Measurements from ENCODE around the gene WDR31.
"Not testable (repeated sequence)": the region's sequence is repeated elsewhere in the genome, so short reads cannot be mapped to it uniquely, and the experiment has no call there.

WDR31 gene

DNA sequence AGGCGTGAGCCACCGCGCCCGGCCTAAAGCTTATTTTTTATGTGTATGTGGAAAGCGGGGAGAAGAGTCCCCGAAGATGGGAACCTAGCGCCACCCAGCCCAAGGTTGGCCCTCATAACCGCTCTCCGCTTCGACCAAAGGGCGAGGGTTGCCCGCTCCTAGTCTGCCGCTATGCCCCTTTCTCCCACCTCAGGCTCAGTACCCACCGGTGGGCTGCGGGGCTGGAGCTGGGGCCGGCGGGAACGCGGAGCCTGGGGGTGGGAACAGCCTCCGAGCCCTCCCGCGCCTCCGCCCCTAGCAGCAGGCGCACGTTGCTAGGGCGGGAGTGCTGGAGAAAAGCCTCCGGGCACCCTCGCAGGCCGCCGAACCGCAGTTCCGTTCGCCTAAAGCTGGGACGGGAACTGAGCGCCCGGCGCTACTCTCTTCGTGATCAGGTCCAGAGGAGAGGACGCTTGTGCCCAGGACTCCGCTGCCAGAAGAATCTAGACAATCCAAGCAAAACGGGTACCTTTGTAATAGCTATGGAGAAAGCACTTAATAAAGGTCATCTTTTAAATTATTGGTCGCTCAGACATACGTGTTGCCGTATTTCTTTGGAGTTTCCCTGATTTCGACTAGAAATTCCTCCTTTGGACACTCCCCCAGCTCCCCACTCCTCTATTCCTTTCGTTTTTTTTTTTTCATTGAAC lies at the start of gene WDR31:
Gene WDR31, minus strand, starts transcription at position 265 of the 689 bp plus-strand sequence. CDS start 8,253 bp downstream, outside the sequence.
- ChIA-PET CTCF (interaction anchor here (0.6 to 1.4 kb wide), 4 partner anchors 10 to 61 kb away, joined by 3 to 4 read pairs (median 3); partner anchors contain the start of genes ALAD and BSPRY), POLR2A (ENCODE audit: low non-redundant PET) (interaction anchor here (0.6 to 1.7 kb wide), 6 partner anchors 13 to 1034 kb away, joined by 3 to 11 read pairs (median 3); partner anchors contain the start of genes C9orf43, CDC26 and POLE3)
- TF ChIP-seq, protein P1, sequence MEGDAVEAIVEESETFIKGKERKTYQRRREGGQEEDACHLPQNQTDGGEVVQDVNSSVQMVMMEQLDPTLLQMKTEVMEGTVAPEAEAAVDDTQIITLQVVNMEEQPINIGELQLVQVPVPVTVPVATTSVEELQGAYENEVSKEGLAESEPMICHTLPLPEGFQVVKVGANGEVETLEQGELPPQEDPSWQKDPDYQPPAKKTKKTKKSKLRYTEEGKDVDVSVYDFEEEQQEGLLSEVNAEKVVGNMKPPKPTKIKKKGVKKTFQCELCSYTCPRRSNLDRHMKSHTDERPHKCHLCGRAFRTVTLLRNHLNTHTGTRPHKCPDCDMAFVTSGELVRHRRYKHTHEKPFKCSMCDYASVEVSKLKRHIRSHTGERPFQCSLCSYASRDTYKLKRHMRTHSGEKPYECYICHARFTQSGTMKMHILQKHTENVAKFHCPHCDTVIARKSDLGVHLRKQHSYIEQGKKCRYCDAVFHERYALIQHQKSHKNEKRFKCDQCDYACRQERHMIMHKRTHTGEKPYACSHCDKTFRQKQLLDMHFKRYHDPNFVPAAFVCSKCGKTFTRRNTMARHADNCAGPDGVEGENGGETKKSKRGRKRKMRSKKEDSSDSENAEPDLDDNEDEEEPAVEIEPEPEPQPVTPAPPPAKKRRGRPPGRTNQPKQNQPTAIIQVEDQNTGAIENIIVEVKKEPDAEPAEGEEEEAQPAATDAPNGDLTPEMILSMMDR (conservative IDR thresholded peaks at IDR 0.05; ENCODE audit: low read depth), result no peak
- peak; percentile 97 for DNase-seq (ENCODE audit: low spot score)
- peak within 1 kb of the TSS; percentile 75 for H3K27ac ChIP-seq

DNA sequence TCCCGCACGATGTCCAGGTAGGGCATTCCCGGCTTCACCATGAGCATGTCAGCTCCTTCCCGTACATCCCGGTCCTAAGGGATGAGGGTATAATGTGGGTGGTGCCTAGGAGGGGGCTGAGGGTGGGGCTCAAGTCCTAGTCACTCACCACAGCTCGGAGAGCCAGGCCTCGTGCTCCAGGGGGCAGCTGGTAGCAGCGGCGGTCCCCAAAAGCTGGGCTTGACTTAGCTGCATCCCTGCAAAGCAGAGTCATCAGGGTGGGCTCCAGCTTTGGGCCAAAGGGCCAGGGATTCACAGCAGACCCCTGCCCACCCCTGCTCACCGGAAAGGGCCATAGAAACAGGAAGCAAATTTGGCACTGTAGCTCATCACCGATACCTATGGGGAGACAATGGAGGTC lies 49.4 kb upstream of the WDR31 start:
- no peak overlapping the region for H3K27ac ChIP-seq
- TF ChIP-seq, protein P1 (conservative IDR thresholded peaks at IDR 0.05; ENCODE audit: low read depth), result no peak
- ChIA-PET POLR2A (ENCODE audit: low non-redundant PET) (no interaction called here), CTCF (no interaction called here)
- no peak for DNase-seq (ENCODE audit: low spot score)

DNA sequence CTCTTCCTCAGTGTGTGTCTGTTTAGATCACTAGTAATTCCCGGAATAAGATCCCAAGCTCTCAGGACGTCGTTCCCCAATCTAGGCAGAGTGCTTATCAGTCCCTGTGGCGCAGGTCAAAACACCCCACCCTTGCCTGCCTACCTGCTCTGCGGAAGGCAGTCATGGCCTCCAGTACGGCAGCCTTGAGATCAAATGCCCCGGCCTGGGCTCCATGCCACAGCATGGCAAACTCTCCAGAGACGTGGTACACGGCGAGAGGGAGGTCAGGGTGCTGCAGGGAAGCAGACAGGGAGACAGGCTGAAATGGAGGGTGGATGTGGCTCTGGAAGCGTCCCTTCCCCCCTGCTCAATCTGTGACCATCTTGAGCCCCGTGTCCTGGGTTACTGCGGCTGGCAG lies 48.8 kb upstream of the WDR31 start:
- no peak overlapping the region for H3K27ac ChIP-seq
- ChIA-PET CTCF (interaction anchor here (2.0 kb wide), 1 partner anchor 13 kb away, joined by 6 read pairs; the partner anchor contains the start of gene ALAD), POLR2A (ENCODE audit: low non-redundant PET) (no interaction called here)
- no peak for DNase-seq (ENCODE audit: low spot score)
- TF ChIP-seq, protein P1 (conservative IDR thresholded peaks at IDR 0.05; ENCODE audit: low read depth), result no peak

DNA sequence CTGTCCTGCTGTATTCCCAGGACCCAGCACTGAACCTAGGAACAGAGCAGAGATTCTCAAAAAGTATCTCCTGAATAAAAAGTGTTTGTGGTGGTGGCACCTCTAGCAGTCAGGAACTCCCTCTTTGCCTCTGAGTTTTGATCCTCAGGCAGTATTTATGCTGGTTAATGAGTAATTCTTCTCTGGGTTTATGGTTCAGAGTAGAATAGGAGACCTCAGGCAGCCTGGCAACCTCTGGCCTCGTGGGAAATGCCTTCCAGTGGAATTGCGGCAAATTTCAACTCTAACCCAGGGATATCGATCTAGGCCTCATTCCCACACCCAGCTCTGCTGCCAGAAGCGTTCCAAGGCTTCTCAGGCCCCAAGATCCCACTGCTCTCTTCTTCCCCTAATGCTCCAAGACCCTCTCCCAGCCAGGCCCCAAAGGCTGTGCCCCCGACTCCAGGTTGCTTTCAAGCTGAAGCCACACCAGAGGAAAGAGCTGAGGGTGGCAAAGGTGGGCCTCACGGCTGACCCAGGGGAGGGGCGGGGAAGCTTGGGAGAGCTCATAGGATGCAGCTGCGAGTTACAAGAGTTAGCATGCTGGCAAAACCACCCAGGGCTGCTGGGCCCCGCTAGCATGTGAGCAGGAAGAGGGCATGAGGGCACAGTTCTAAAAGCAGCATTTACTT lies 47.6 kb upstream of the WDR31 start:
- no peak overlapping the region for H3K27ac ChIP-seq
- POLR2A ChIA-PET (ENCODE audit: low non-redundant PET), result no interaction called here
- no peak for DNase-seq (ENCODE audit: low spot score)
- TF ChIP-seq, protein P1 (conservative IDR thresholded peaks at IDR 0.05; ENCODE audit: low read depth), result no peak
- CTCF ChIA-PET, result interaction anchor here (1.4 to 2.0 kb wide), 2 partner anchors 14 to 270 kb away, joined by 4 to 6 read pairs; partner anchors contain the start of gene ALAD

DNA sequence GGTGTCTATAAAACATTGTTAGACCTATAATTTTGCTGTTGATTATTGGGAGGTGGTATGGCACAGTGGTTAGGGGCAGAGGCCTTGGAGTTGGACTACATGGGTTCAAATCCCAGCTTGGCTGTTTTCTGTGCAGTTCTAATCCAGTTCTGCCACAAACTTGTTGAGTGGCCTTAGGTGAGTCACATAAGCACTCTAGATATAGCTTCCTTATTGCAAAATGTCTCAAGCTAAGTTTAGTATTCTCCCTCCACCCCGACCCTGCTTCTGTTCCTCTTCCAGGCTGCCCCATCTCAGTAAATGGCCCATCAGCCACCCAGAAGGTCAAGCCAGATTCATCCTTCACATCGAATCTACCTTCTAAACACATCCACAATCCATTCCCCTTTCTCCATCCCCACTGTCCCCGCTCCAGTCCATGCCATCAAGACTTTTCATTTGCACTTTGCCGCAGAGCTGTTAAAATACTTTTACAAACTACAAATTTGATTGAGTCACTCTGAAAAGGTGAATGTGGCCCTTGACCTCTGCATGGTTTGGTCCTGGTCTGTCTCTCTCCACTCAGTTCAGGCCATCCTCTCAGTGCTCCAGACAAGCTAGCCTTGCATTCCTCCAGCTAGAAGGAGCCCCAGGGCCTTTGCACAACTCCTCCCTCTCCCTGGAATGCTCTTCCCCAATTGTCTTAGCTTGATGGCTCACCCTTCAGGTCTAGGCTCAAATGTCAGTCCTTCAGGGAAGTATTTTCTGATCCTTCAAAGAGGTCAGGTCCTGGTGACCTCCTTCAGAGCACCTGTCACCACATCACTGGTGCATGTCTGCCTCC lies 46.7 kb upstream of the WDR31 start:
- DNase-seq (ENCODE audit: low spot score), result no peak
- TF ChIP-seq, protein P1 (conservative IDR thresholded peaks at IDR 0.05; ENCODE audit: low read depth), result no peak
- H3K27ac ChIP-seq, result no peak overlapping the region
- POLR2A ChIA-PET (ENCODE audit: low non-redundant PET), result no interaction called here
- CTCF ChIA-PET, result interaction anchor here (1.1 to 2.0 kb wide), 2 partner anchors 15 to 78 kb away, joined by 6 read pairs; partner anchors contain the start of gene ALAD

DNA sequence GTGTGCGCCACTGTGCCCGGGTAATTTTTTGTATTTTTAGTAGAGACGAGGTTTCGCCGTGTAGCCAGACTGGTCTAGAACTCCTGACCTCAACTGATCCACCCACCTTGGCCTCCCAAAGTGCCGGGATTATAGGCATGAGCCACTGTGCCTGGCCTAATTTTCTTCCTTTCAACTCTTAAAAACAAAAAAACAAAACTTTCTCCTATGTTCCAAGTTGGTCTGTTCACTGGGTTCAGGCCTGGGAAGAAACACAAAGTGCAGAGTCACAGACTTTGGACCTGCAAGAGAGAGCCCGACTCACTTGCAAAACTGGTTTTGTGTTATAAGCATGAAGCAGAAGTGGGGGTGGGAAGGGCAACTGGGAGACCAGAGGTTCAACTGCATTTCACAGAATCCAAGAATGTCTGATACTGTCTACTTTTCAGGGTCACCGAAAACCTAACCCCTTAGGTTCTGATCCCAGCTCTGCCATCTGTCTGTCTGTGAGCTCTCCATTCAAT lies 41.9 kb upstream of the WDR31 start:
- peak; percentile 55 for DNase-seq (ENCODE audit: low spot score)
- CTCF ChIA-PET, result interaction anchor here (0.6 to 1.2 kb wide), 2 partner anchors 16 to 182 kb away, joined by 3 to 7 read pairs; no protein-coding TSS in a partner anchor
- H3K27ac ChIP-seq, result no peak overlapping the region
- TF ChIP-seq, protein P1 (conservative IDR thresholded peaks at IDR 0.05; ENCODE audit: low read depth), result no peak
- POLR2A ChIA-PET (ENCODE audit: low non-redundant PET), result no interaction called here

DNA sequence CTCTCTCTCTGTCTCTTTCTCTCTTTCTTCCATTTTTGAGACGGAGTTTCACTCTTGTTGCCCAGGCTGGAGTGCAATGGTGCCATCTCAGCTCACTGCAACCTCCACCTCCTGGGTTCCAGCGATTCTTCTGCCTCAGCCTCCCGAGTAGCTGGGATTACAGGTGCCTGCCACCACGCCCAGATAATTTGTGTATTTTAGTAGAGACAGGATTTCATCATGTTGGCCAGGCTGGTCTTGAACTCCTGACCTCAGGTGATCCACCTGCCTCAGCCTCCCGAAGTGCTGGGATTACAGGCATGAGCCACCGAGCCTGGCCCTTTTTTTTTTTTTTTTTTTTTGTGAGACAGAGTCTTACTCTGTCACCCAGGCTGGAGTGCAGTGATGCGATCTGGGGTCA lies 41.4 kb upstream of the WDR31 start:
- H3K27ac ChIP-seq; DNase-seq (ENCODE audit: low spot score); POLR2A ChIA-PET (ENCODE audit: low non-redundant PET): not testable (repeated sequence)
- CTCF ChIA-PET, result interaction anchor here (0.6 kb wide), 1 partner anchor 183 kb away, joined by 7 read pairs; no protein-coding TSS in a partner anchor
